ENCODE measurements around the gene TNFAIP3. TPM values are rescaled to one million over a fixed set of nuclear protein-coding genes. Genes with fewer than 3 reads are reported as not detected.

TNFAIP3 gene
- 10 to 100 TPM in 1 of 2 donors, 1 to 10 TPM in 1; 9.6 to 12.5 TPM for total RNA-seq

DNA sequence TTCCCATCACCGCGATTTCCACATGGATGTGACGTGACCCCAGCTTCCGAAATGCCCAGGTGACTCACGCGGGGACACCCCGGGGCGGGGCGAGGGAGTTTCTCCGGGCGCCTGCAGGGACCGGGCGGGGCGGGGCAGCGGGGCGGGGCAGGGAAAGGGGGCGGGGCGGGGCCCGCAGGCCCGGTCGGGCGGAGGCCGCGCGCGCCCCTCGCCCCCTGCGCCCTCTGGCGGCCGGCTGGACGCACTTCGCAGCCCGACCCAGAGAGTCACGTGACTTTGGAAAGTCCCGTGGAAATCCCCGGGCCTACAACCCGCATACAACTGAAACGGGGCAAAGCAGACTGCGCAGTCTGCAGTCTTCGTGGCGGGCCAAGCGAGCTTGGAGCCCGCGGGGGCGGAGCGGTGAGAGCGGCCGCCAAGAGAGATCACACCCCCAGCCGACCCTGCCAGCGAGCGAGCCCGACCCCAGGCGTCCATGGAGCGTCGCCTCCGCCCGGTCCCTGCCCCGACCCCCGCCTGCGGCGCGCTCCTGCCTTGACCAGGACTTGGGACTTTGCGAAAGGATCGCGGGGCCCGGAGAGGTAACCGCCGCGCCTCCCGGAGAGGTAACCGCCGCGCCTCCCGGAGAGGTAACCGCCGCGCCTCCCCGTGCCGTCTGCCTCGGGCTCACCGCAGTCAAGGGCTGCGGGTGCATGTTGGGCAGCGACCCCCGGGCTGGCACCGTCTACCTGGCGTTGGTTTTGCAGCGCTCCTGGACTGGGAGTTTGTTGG is at the start of gene TNFAIP3:
TNFAIP3 (plus strand) TSS at position 346 of the 771 bp plus-strand sequence. CDS start 3,969 bp downstream, outside the sequence.
- WGBS, 2 donors = 0 to 1% methylated on average over 46 to 86 of the region's 87 CpGs
- Histone ChIP-seq H3K9me3 (no peaks in the 10 kb centered on the region), H3K27ac (peak within 1 kb of the TSS; percentile 86 to 95 (median 92)), H3K36me3 (replicated peaks in 1 of 2; ENCODE audit: insufficient read depth in 1 of 2, low read depth in 2 of 2) (no peaks in the 10 kb centered on the region), H3K27me3 (no peaks in the 10 kb centered on the region), H3K4me1 (peaks cover 45% of the 10 kb centered on the region), H3K4me3 (peak within 1 kb of the TSS; percentile 78 to 90)
- intact Hi-C loops (cut with DNase I) = no loop called here
- peak; percentile 94 to 97 (median 96) for TF ChIP-seq POLR2A (IDR thresholded peaks at IDR 0.05)
- TF ChIP-seq, protein P1, sequence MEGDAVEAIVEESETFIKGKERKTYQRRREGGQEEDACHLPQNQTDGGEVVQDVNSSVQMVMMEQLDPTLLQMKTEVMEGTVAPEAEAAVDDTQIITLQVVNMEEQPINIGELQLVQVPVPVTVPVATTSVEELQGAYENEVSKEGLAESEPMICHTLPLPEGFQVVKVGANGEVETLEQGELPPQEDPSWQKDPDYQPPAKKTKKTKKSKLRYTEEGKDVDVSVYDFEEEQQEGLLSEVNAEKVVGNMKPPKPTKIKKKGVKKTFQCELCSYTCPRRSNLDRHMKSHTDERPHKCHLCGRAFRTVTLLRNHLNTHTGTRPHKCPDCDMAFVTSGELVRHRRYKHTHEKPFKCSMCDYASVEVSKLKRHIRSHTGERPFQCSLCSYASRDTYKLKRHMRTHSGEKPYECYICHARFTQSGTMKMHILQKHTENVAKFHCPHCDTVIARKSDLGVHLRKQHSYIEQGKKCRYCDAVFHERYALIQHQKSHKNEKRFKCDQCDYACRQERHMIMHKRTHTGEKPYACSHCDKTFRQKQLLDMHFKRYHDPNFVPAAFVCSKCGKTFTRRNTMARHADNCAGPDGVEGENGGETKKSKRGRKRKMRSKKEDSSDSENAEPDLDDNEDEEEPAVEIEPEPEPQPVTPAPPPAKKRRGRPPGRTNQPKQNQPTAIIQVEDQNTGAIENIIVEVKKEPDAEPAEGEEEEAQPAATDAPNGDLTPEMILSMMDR (IDR thresholded peaks at IDR 0.05) = peak; percentile 43 to 98 (median 89)
- peak; percentile 91 for ATAC-seq
- DNase-seq = peak; percentile 94 to 96 (median 96)

DNA sequence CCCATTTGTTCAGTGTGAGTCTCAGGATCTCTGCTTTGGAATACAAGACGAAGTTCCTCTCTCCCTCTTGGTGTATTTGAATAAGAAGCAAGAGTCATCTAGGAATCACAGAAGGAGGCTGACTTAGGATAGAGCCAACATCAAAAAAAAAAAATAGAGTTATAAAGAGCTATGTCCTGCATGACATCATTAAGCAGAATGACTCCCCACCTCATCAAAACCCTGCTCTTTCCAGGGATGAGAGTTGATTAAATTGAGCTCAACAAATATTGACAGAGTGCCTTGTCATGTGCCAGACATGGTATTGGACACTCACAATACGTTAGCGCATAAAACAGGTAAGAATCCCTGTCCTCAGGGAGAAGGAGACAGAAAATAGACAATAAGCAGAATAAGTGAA is 48.6 kb upstream of the TNFAIP3 start:
- no peaks in the 10 kb centered on the region for H3K4me1 ChIP-seq
- no peaks in the 10 kb centered on the region for H3K36me3 ChIP-seq (replicated peaks in 1 of 2; ENCODE audit: insufficient read depth in 1 of 2, low read depth in 2 of 2)
- intact Hi-C loops (cut with DNase I) = no loop called here
- H3K9me3 ChIP-seq = no peaks in the 10 kb centered on the region
- H3K27ac ChIP-seq = no peak overlapping the region
- WGBS, 2 donors = 87 to 89% methylated on average over 3 of the region's 3 CpGs
- H3K4me3 ChIP-seq = no peak overlapping the region
- DNase-seq = no peak
- H3K27me3 ChIP-seq = no peaks in the 10 kb centered on the region
- TF ChIP-seq, protein P1 (IDR thresholded peaks at IDR 0.05) = no peak
- no peak for TF ChIP-seq POLR2A (IDR thresholded peaks at IDR 0.05)
- ATAC-seq = no peak

DNA sequence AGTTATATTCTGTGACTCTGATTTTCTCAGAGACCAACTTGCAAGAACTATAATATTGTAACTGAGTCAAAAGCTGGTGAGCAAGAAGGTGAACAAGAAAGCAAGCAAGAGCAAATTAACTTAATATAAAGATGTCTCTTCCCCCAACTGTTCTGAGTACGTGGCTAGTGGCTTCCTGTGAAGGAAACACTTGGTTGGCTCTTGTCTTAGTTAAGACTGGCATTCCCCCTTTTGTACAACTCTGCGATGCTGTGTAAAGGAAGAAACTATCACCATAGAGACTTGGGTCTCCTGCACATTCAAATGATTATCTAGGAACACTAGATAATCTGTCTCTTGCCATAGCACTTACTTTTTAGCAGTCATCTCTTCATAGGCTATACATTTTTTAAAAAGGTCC is 47.3 kb upstream of the TNFAIP3 start:
- Histone ChIP-seq H3K36me3 (replicated peaks in 1 of 2; ENCODE audit: insufficient read depth in 1 of 2, low read depth in 2 of 2) (no peaks in the 10 kb centered on the region), H3K4me3 (no peak overlapping the region), H3K27me3 (no peaks in the 10 kb centered on the region), H3K9me3 (no peaks in the 10 kb centered on the region), H3K4me1 (no peaks in the 10 kb centered on the region), H3K27ac (no peak overlapping the region)
- TF ChIP-seq POLR2A (IDR thresholded peaks at IDR 0.05) = no peak
- TF ChIP-seq, protein P1 (IDR thresholded peaks at IDR 0.05) = no peak
- DNase-seq (no peak), ATAC-seq (no peak)
- WGBS, 2 donors = 66 to 74% methylated on average over 2 of the region's 2 CpGs
- intact Hi-C loops (cut with DNase I) = no loop called here

DNA sequence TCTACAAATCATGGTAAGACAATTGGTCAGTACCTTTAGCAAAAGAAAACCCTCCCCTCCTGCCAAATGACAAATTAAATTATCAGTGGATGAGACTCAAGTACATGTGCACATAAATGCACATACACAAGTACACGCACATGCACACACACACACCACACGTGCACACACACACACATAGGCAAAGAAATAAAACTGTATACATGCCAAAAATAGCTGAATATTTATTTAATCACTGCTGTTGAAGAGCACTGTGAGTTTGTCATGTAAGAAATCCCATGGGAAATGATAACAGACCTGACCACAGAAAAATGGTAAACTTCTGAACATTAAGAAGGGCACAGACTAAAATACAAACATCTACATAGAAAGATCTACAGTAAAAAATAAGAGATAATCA is 46.6 kb upstream of the TNFAIP3 start:
- Histone ChIP-seq H3K27ac (no peak overlapping the region), H3K9me3 (no peaks in the 10 kb centered on the region), H3K27me3 (no peaks in the 10 kb centered on the region), H3K4me3 (no peak overlapping the region), H3K4me1 (no peaks in the 10 kb centered on the region), H3K36me3 (replicated peaks in 1 of 2; ENCODE audit: insufficient read depth in 1 of 2, low read depth in 2 of 2) (no peaks in the 10 kb centered on the region)
- ATAC-seq = no peak
- 69 to 79% methylated on average over 2 of the region's 2 CpGs for WGBS, 2 donors
- no peak for DNase-seq
- TF ChIP-seq, protein P1 (IDR thresholded peaks at IDR 0.05) = no peak
- TF ChIP-seq POLR2A (IDR thresholded peaks at IDR 0.05) = no peak
- intact Hi-C loops (cut with DNase I) = no loop called here

DNA sequence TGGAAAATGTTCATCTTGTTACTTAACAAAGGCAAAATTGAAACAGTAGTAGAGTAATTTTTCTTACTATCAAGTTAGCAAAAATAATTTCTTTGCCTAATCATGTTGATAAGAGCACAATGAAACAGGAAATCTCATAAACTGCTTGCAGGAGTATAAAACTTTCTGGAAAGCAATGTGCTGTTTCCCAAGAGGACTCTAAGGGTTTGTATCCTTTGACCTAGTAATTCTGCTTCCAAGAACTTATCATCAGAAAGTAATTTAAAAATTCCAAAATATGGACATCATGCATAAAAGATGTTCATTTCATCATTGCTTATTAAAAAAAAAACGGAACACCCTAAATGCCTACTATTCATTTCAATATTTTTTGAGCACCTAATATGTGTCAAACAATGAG is 46.1 kb upstream of the TNFAIP3 start:
- Histone ChIP-seq H3K9me3 (no peaks in the 10 kb centered on the region), H3K4me1 (no peaks in the 10 kb centered on the region), H3K36me3 (replicated peaks in 1 of 2; ENCODE audit: insufficient read depth in 1 of 2, low read depth in 2 of 2) (no peaks in the 10 kb centered on the region), H3K4me3 (no peak overlapping the region), H3K27me3 (no peaks in the 10 kb centered on the region), H3K27ac (no peak overlapping the region)
- WGBS, 2 donors = 61 to 75% methylated on average over 1 of the region's 1 CpG
- ATAC-seq (peak; percentile 21), DNase-seq (no peak)
- intact Hi-C loops (cut with DNase I) = no loop called here
- TF ChIP-seq, protein P1 (IDR thresholded peaks at IDR 0.05) = no peak
- no peak for TF ChIP-seq POLR2A (IDR thresholded peaks at IDR 0.05)
